ENCODE measurements around the gene GSG1L. TPM values are rescaled to one million over a fixed set of nuclear protein-coding genes. Genes with fewer than 3 reads are reported as not detected.
A peak's percentile ranks its signal among the peaks of the same experiment; 100 is the strongest.

The GSG1L gene
- total RNA-seq, 3 donors from 2014 or later = not detected

DNA sequence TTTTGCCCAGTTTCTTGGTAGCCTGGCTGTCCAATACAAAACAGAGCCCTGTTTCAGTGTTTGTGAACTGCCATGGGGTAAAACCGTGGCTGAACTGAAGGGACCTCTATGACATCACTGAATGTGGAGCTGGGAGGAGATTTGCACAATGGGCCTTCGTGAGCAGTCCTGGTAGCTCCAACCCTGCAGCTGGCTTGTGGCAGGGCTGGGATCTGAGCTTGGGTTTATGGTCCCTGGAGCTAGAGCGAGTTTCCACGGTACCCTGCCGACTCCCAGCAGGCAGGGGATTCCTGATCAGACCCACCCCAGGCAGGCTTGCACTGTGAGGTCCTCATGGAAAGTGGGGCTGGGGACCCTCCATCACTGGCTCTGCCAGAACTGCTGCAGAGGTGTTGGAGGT, 247.0 kb downstream of the GSG1L start:
- H3K36me3 ChIP-seq = no peaks in the 10 kb centered on the region
- DNase-seq (ENCODE audit: low spot score in 2 of 2) = no peak
- H3K4me3 ChIP-seq = no peak overlapping the region
- TF ChIP-seq, protein P1, sequence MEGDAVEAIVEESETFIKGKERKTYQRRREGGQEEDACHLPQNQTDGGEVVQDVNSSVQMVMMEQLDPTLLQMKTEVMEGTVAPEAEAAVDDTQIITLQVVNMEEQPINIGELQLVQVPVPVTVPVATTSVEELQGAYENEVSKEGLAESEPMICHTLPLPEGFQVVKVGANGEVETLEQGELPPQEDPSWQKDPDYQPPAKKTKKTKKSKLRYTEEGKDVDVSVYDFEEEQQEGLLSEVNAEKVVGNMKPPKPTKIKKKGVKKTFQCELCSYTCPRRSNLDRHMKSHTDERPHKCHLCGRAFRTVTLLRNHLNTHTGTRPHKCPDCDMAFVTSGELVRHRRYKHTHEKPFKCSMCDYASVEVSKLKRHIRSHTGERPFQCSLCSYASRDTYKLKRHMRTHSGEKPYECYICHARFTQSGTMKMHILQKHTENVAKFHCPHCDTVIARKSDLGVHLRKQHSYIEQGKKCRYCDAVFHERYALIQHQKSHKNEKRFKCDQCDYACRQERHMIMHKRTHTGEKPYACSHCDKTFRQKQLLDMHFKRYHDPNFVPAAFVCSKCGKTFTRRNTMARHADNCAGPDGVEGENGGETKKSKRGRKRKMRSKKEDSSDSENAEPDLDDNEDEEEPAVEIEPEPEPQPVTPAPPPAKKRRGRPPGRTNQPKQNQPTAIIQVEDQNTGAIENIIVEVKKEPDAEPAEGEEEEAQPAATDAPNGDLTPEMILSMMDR (IDR thresholded peaks at IDR 0.05) = no peak
- no peak for TF ChIP-seq POLR2A (IDR thresholded peaks at IDR 0.05)
- TF ChIP-seq POLR2AphosphoS5 (IDR thresholded peaks at IDR 0.05) = no peak
- intact Hi-C loops (cut with DNase I; ENCODE audit: low total_unique reads) = no loop called here
- peaks cover 0 to 10% of the 10 kb centered on the region in 2 donors for H3K27me3 ChIP-seq
- H3K27ac ChIP-seq = no peak overlapping the region
- H3K9me3 ChIP-seq = peaks cover 0 to 3% of the 10 kb centered on the region in 2 donors
- H3K4me1 ChIP-seq = no peaks in the 10 kb centered on the region

DNA sequence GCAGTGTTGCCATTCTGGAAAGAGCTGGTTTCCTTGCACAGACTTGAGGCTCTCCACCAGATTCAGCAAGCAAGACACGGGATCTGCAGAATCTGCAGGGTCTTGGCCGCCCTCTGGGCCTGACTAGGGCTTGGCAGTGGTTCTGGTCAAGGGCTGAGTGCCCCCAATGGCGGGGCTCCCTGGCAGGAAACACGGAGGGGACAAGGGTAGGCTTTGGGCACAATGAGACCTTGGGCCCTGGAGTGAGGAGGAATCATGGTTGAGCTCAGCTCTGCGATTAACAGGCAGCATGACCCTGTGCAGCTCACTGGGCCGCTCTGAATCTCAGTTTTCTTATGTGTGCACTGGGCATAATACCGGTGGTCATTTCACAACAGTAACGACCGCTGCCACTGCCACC, 249.9 kb downstream of the GSG1L start:
- Histone ChIP-seq H3K27ac (no peak overlapping the region), H3K36me3 (no peaks in the 10 kb centered on the region), H3K4me1 (no peaks in the 10 kb centered on the region), H3K27me3 (peaks cover 0 to 6% of the 10 kb centered on the region in 2 donors), H3K9me3 (peaks cover 0 to 12% of the 10 kb centered on the region in 2 donors), H3K4me3 (no peak overlapping the region)
- DNase-seq (ENCODE audit: low spot score in 2 of 2) = peak in 1 of 2 donors; percentile 19
- TF ChIP-seq POLR2AphosphoS5 (IDR thresholded peaks at IDR 0.05) (no peak), POLR2A (IDR thresholded peaks at IDR 0.05) (no peak)
- TF ChIP-seq, protein P1 (IDR thresholded peaks at IDR 0.05) = no peak
- intact Hi-C loops (cut with DNase I; ENCODE audit: low total_unique reads) = no loop called here

DNA sequence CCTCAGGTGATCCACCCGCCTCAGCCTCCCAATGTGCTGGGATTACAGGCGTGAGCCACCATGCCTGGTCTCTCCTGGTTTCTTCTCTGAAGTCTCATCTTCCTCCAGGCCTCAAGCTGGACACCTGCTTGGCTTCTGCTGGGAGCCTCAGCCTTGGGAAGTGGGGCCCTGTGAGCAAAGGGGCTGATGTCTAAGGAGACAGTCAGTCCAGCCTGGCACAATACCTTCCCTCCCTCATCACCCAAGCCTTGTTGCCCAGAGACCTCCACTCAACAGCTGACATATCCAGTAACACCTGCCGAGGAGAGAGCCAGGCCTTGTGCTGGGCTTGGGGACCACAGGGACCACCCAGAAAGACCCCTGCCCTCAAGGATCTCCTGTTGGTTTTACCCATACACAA, 251.6 kb downstream of the GSG1L start:
- peaks cover 0 to 4% of the 10 kb centered on the region in 2 donors for H3K27me3 ChIP-seq
- H3K36me3 ChIP-seq = no peaks in the 10 kb centered on the region
- no peaks in the 10 kb centered on the region for H3K4me1 ChIP-seq
- no peak overlapping the region for H3K27ac ChIP-seq
- DNase-seq (ENCODE audit: low spot score in 2 of 2) = no peak
- TF ChIP-seq POLR2A (IDR thresholded peaks at IDR 0.05) (no peak), POLR2AphosphoS5 (IDR thresholded peaks at IDR 0.05) (no peak)
- TF ChIP-seq, protein P1 (IDR thresholded peaks at IDR 0.05) = no peak
- H3K4me3 ChIP-seq = no peak overlapping the region
- intact Hi-C loops (cut with DNase I; ENCODE audit: low total_unique reads) = no loop called here
- H3K9me3 ChIP-seq = peaks cover 0 to 12% of the 10 kb centered on the region in 2 donors

DNA sequence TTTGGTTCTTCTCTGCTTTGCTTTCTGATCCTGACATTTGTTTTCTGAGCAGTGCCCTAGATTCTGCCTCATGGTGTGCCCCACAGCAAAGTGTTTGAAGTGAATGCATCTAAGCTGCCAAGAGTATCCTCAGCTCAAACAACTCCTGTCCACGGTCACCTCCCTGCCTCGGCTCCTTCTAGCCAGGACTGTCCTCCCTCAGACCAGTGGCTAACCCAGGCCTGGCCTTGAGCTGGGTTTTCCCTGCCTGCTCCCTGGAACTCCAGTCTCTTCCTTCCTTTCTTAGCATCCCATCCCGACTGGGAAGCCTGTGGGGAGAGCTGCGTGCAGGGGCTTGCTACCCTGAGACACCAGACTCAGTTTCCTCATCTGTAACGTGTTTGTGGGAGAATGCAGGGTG, 256.5 kb downstream of the GSG1L start:
- intact Hi-C loops (cut with DNase I; ENCODE audit: low total_unique reads) = no loop called here
- Histone ChIP-seq H3K9me3 (peaks cover 0 to 9% of the 10 kb centered on the region in 2 donors), H3K36me3 (no peaks in the 10 kb centered on the region), H3K27ac (no peak overlapping the region), H3K27me3 (peaks cover 0 to 18% of the 10 kb centered on the region in 2 donors), H3K4me3 (no peak overlapping the region), H3K4me1 (no peaks in the 10 kb centered on the region)
- DNase-seq (ENCODE audit: low spot score in 2 of 2) = no peak
- TF ChIP-seq POLR2A (IDR thresholded peaks at IDR 0.05) (no peak), POLR2AphosphoS5 (IDR thresholded peaks at IDR 0.05) (no peak)
- TF ChIP-seq, protein P1 (IDR thresholded peaks at IDR 0.05) = no peak

DNA sequence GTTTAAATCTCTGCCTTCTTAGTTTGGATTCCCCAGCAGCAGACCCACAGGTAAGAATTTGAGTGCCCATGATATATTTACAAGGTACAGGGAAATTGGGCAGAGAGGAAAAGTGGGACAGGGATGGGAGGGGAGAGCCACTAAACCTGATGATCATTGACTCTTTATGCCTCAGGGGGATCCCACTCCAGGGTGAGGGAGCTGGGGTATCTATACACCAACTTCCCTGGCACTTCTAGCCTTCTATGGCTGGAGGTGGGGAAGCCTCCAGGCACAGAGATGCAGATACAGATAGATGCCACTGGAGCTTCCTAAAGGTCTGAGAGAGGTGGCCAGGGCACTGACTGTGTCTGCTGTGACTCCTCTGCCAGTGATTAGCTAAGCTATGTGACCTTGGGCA, 257.1 kb downstream of the GSG1L start:
- Histone ChIP-seq H3K36me3 (no peaks in the 10 kb centered on the region), H3K4me1 (no peaks in the 10 kb centered on the region), H3K4me3 (no peak overlapping the region), H3K9me3 (peaks cover 0 to 9% of the 10 kb centered on the region in 2 donors), H3K27me3 (peaks cover 0 to 21% of the 10 kb centered on the region in 2 donors), H3K27ac (no peak overlapping the region)
- no peak for DNase-seq (ENCODE audit: low spot score in 2 of 2)
- TF ChIP-seq, protein P1 (IDR thresholded peaks at IDR 0.05) = no peak
- TF ChIP-seq POLR2AphosphoS5 (IDR thresholded peaks at IDR 0.05) (no peak), POLR2A (IDR thresholded peaks at IDR 0.05) (no peak)
- intact Hi-C loops (cut with DNase I; ENCODE audit: low total_unique reads) = no loop called here
